HG03159 (cell line): ENCODE data around the gene ADCY2.

Experiments
- ATAC-seq: cut with Tn5 transposase; IDR thresholded peaks from one replicate; pipeline ENCODE4 v1.9.1; 2021; ENCODE audit warnings: mild to moderate bottlenecking, moderate library complexity; ENCODE audit not compliant: unreplicated experiment

The ADCY2 gene

GRCh38 chr5:7586480-7586879, 190.5 kb downstream of the ADCY2 start:
- ATAC-seq = no peak

GRCh38 chr5:7589800-7590199, 193.9 kb downstream of the ADCY2 start:
- ATAC-seq = no peak

- ATAC-seq = no peak
Observed at GRCh38 chr5:7592910-7593309, 197.0 kb downstream of the ADCY2 start.

GRCh38 chr5:7597059-7597642, 201.2 kb downstream of the ADCY2 start:
- no peak for ATAC-seq

- ATAC-seq = no peak
Observed at GRCh38 chr5:7606840-7607465, 211.0 kb downstream of the ADCY2 start.

GRCh38 chr5:7608772-7609171, 212.8 kb downstream of the ADCY2 start:
- no peak for ATAC-seq

- no peak for ATAC-seq
Observed at GRCh38 chr5:7609726-7610125, 213.8 kb downstream of the ADCY2 start.

- no peak for ATAC-seq
Observed at GRCh38 chr5:7610531-7611177, 214.7 kb downstream of the ADCY2 start.

GRCh38 chr5:7611518-7611917, 215.6 kb downstream of the ADCY2 start:
- no peak for ATAC-seq

GRCh38 chr5:7615566-7616061, 219.7 kb downstream of the ADCY2 start:
- no peak for ATAC-seq

- ATAC-seq = no peak
Observed at GRCh38 chr5:7616897-7617296, 221.0 kb downstream of the ADCY2 start.

GRCh38 chr5:7622498-7622897, 226.6 kb downstream of the ADCY2 start:
- no peak for ATAC-seq

GRCh38 chr5:7625740-7626139, 229.8 kb downstream of the ADCY2 start:
- no peak for ATAC-seq

GRCh38 chr5:7628248-7628647, 232.3 kb downstream of the ADCY2 start:
- ATAC-seq = no peak

- no peak for ATAC-seq
Observed at GRCh38 chr5:7628820-7629219, 232.9 kb downstream of the ADCY2 start.

- ATAC-seq = no peak
Observed at GRCh38 chr5:7629561-7629960, 233.6 kb downstream of the ADCY2 start.

GRCh38 chr5:7634837-7635236, 238.9 kb downstream of the ADCY2 start:
- no peak for ATAC-seq

GRCh38 chr5:7638456-7638855, 242.5 kb downstream of the ADCY2 start:
- ATAC-seq = no peak

GRCh38 chr5:7642029-7642428, 246.1 kb downstream of the ADCY2 start:
- ATAC-seq = no peak

GRCh38 chr5:7644723-7645122, 248.8 kb downstream of the ADCY2 start:
- ATAC-seq = no peak

- no peak for ATAC-seq
Observed at GRCh38 chr5:7650755-7651154, 254.8 kb downstream of the ADCY2 start.

GRCh38 chr5:7653046-7653445, 257.1 kb downstream of the ADCY2 start:
- ATAC-seq = no peak
